Measurements from ENCODE around the gene AMBRA1.

AMBRA1 gene

GRCh38 chr11:46577058-46577457 lies 16.8 kb downstream of the AMBRA1 start:
- no peak for DNase-seq (ENCODE audit: low read depth, low spot score)

- no peak for DNase-seq (ENCODE audit: low read depth, low spot score)
Measured at GRCh38 chr11:46574656-46575055, 19.2 kb downstream of the AMBRA1 start.

GRCh38 chr11:46570790-46571398 lies 22.9 kb downstream of the AMBRA1 start:
- no peak for DNase-seq (ENCODE audit: low read depth, low spot score)

GRCh38 chr11:46565232-46565840 lies 28.5 kb downstream of the AMBRA1 start:
- DNase-seq (ENCODE audit: low read depth, low spot score): no peak

GRCh38 chr11:46564459-46564858 lies 29.4 kb downstream of the AMBRA1 start:
- no peak for DNase-seq (ENCODE audit: low read depth, low spot score)

GRCh38 chr11:46562527-46562926 lies 31.3 kb downstream of the AMBRA1 start:
- DNase-seq (ENCODE audit: low read depth, low spot score): no peak

GRCh38 chr11:46560300-46560991 lies 33.4 kb downstream of the AMBRA1 start:
- DNase-seq (ENCODE audit: low read depth, low spot score): no peak

- no peak for DNase-seq (ENCODE audit: low read depth, low spot score)
Measured at GRCh38 chr11:46559815-46560214, 34.0 kb downstream of the AMBRA1 start.

GRCh38 chr11:46557684-46558151 lies 36.1 kb downstream of the AMBRA1 start:
- no peak for DNase-seq (ENCODE audit: low read depth, low spot score)

- no peak for DNase-seq (ENCODE audit: low read depth, low spot score)
Measured at GRCh38 chr11:46555267-46556054, 38.4 kb downstream of the AMBRA1 start.

- no peak for DNase-seq (ENCODE audit: low read depth, low spot score)
Measured at GRCh38 chr11:46554213-46555147, 39.3 kb downstream of the AMBRA1 start.

- DNase-seq (ENCODE audit: low read depth, low spot score): no peak
Measured at GRCh38 chr11:46553814-46554212, 40.0 kb downstream of the AMBRA1 start.

- no peak for DNase-seq (ENCODE audit: low read depth, low spot score)
Measured at GRCh38 chr11:46551261-46551660, 42.6 kb downstream of the AMBRA1 start.

- no peak for DNase-seq (ENCODE audit: low read depth, low spot score)
Measured at GRCh38 chr11:46547579-46547978, 46.2 kb downstream of the AMBRA1 start.

GRCh38 chr11:46543564-46543963 lies 50.3 kb downstream of the AMBRA1 start:
- DNase-seq (ENCODE audit: low read depth, low spot score): no peak

- no peak for DNase-seq (ENCODE audit: low read depth, low spot score)
Measured at GRCh38 chr11:46541593-46542371, 52.0 kb downstream of the AMBRA1 start.

GRCh38 chr11:46540807-46541206 lies 53.0 kb downstream of the AMBRA1 start:
- no peak for DNase-seq (ENCODE audit: low read depth, low spot score)

- DNase-seq (ENCODE audit: low read depth, low spot score): peak; percentile 38
Measured at GRCh38 chr11:46537537-46538295, 56.1 kb downstream of the AMBRA1 start.

- DNase-seq (ENCODE audit: low read depth, low spot score): no peak
Measured at GRCh38 chr11:46537121-46537520, 56.7 kb downstream of the AMBRA1 start.

Data from activated CD4-positive, CD25-positive, alpha-beta regulatory T cell treated with anti-CD3 and anti-CD28 coated beads, Interleukin-2, amount 50 U/mL, for 16 hours (primary cell).